Measurements from ENCODE around the gene APOBEC3B.
"Not testable (repeated sequence)": the region's sequence is repeated elsewhere in the genome, so short reads cannot be mapped to it uniquely, and the experiment has no call there.

Gene APOBEC3B

DNA sequence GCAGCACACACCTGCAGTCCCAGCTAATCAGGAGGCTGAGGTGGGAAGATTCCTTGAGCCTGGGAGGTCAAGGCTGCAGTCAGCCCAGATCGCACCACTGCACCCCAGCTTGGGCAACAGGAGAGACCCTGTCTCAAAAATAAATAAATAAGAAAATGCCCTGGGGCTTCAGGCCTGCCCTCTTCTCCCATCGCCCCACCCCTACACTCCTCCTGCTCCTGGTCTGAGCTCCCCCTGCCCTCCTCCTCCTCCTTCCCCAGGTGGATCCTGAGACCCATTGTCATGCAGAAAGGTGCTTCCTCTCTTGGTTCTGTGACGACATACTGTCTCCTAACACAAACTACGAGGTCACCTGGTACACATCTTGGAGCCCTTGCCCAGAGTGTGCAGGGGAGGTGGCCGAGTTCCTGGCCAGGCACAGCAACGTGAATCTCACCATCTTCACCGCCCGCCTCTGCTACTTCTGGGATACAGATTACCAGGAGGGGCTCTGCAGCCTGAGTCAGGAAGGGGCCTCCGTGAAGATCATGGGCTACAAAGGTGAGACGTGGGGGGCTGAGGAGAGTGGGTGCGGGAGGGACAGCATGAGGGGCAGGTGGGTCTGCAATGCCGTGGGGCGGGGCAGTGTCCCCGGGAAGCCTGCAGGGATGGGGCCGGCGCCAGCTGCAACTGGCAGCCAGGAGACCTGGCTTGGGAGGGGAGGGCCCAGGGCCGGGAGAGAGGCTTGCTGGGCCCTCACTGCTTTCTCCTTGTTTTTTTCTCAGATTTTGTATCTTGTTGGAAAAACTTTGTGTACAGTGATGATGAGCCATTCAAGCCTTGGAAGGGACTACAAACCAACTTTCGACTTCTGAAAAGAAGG, 49.5 kb downstream of the APOBEC3B start:
- H3K9ac ChIP-seq (ENCODE audit: low read depth, low read length); H3K36me3 ChIP-seq (ENCODE audit: control insufficient read depth, insufficient read depth, low read length); H3K4me1 ChIP-seq (ENCODE audit: control insufficient read depth, insufficient read depth, low read length); H3K9me3 ChIP-seq (ENCODE audit: control insufficient read depth, insufficient read depth, low read length); H3K27me3 ChIP-seq (ENCODE audit: control insufficient read depth, insufficient read depth, low read length): not testable (repeated sequence)
- H3K4me3 ChIP-seq (ENCODE audit: low read depth, low read length), result peak overlapping the region; percentile 37

DNA sequence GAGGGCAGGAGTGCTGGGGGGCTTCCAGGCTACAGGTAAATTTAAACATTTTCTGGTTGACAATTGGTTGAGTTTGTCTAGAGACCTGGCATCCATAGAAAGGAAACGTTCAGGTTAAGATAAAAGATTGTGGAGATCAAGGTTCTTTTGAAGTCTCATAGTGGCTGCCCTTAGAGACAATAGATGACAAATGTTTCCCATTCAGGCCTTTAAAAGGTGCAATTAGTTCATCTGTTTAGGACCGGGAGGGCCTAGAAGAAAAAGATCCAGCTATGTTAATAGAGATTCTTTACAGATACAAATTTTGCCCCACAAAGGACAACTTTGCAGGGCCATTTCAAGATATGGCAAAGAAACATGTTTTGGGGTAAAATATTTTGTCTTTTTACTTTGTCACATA, 54.9 kb downstream of the APOBEC3B start:
- peaks cover 11% of the 10 kb centered on the region for H3K4me1 ChIP-seq (ENCODE audit: control insufficient read depth, insufficient read depth, low read length)
- not testable (repeated sequence) for H3K9me3 ChIP-seq (ENCODE audit: control insufficient read depth, insufficient read depth, low read length); H3K4me3 ChIP-seq (ENCODE audit: low read depth, low read length); H3K9ac ChIP-seq (ENCODE audit: low read depth, low read length); H3K36me3 ChIP-seq (ENCODE audit: control insufficient read depth, insufficient read depth, low read length); H3K27me3 ChIP-seq (ENCODE audit: control insufficient read depth, insufficient read depth, low read length)

DNA sequence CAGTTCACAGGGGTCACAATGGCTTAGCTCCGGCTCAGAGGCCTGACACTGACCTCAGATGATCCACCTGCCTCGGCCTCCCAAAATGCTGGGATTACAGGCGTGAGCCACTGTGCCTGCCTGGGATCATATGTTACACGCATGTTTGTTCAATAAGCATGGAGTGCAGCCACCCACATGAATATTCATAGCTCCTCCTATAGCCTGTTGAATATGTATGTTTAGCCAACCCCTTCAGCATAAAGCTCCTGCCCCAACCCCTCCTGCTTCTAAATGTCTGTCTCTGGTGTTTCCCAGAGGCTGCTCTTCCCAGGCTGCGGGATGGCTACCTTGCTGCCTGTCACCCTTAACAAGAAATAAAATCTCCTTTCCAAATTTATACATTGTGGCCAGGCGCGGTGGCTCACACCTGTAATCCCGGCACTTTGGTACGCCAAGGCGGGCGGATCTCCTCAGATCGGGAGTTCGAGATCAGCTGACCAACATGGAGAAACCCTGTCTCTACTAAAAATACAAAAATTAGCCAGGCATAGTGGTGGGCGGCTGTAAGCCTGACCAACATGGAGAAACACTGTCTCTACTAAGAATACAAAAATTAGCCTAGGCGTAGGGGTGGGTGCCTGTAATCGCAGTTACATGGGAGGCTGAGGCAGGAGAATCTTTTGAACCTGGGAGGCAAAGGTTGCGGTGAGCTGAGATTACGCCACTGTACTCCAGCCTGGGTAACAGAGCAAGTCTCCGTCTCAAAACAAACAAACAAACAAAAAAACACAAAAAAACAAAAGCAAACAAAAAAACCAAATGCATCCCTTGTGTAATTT, 57.4 kb downstream of the APOBEC3B start:
- H3K9me3 ChIP-seq (ENCODE audit: control insufficient read depth, insufficient read depth, low read length), result no peaks in the 10 kb centered on the region
- H3K27me3 ChIP-seq (ENCODE audit: control insufficient read depth, insufficient read depth, low read length), result no peaks in the 10 kb centered on the region
- peaks cover 4% of the 10 kb centered on the region for H3K36me3 ChIP-seq (ENCODE audit: control insufficient read depth, insufficient read depth, low read length)
- H3K4me1 ChIP-seq (ENCODE audit: control insufficient read depth, insufficient read depth, low read length), result peaks cover 10% of the 10 kb centered on the region
- peak overlapping the region; percentile 37 for H3K4me3 ChIP-seq (ENCODE audit: low read depth, low read length)
- no peak overlapping the region for H3K9ac ChIP-seq (ENCODE audit: low read depth, low read length)

DNA sequence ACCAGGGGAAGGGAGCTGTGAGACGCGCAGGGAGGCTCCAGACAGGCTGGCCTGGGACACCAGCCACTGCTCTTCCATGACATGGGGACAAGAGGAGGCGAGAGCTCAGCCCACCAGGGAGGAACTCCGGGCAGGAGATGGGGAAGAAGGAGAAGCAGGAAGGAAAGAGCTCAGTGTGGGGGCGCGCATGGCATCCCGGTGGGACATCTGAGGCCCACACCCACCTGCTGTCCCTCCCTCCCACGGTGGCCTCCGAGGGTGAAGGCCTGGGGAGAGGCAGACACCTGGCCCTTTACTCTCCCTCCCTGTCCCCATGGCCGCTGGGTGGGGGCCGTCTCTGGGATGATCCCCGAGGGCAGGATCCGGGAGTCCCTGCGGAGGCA, 58.0 kb downstream of the APOBEC3B start:
- H3K4me1 ChIP-seq (ENCODE audit: control insufficient read depth, insufficient read depth, low read length), result peaks cover 10% of the 10 kb centered on the region
- not testable (repeated sequence) for H3K27me3 ChIP-seq (ENCODE audit: control insufficient read depth, insufficient read depth, low read length); H3K9me3 ChIP-seq (ENCODE audit: control insufficient read depth, insufficient read depth, low read length); H3K36me3 ChIP-seq (ENCODE audit: control insufficient read depth, insufficient read depth, low read length); H3K9ac ChIP-seq (ENCODE audit: low read depth, low read length)
- H3K4me3 ChIP-seq (ENCODE audit: low read depth, low read length), result peak overlapping the region; percentile 37

DNA sequence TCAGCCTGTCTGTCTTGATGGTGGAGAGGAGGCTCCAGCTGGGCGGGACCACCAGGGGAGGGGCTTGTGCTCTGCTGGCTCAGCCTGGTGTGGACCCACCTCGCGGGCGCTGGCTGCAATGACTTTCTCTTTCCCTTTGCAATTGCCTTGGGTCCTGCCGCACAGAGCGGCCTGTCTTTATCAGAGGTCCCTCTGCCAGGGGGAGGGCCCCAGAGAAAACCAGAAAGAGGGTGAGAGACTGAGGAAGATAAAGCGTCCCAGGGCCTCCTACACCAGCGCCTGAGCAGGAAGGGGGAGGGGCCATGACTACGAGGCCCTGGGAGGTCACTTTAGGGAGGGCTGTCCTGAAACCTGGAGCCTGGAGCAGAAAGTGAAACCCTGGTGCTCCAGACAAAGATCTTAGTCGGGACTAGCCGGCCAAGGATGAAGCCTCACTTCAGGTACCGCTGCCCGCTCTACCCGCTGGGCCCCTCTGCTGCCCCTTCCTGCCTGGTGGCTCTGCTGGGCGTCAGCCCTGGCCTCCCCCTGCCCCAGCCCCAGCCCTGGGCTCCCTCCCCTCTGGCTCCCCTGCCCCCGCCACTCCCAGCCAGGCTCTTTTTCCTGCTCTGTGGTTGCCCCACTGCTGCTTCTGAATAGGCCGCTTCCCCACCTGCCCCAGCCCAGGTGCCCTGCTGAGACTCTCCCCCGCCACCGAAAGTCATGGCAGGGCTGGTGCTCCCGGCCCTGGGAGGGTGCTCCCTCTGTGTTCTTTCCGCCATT, 58.6 kb downstream of the APOBEC3B start, which contains the start of gene APOBEC3F:
Gene APOBEC3F (plus strand): TSS at position 327 of the 759 bp plus-strand sequence. CDS start 97 bp downstream, at position 424.
- Histone ChIP-seq H3K4me1 (ENCODE audit: control insufficient read depth, insufficient read depth, low read length) (peaks cover 10% of the 10 kb centered on the region), H3K4me3 (ENCODE audit: low read depth, low read length) (peak within 1 kb of the TSS; percentile 52)
- H3K9ac ChIP-seq (ENCODE audit: low read depth, low read length); H3K36me3 ChIP-seq (ENCODE audit: control insufficient read depth, insufficient read depth, low read length); H3K27me3 ChIP-seq (ENCODE audit: control insufficient read depth, insufficient read depth, low read length); H3K9me3 ChIP-seq (ENCODE audit: control insufficient read depth, insufficient read depth, low read length): not testable (repeated sequence)

DNA sequence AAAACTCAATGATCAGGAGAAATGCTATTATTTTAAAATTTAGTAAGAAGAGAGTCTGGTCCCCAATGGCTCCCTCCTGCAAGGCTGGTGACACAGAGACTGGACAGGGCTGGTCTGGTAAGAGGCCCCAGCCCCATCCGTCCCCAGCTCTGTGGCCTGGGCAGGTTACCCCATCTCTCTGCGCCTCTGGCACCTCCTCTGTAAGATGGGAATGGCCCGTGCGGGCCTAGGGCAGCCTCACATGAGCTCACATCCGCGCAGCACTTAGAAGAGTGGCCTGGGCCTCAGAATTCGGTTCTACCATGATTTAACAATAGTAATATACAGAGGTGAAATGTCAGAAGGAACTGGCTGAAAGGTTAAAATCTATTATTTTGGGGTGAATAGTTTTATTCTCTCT, 59.8 kb downstream of the APOBEC3B start:
- H3K4me1 ChIP-seq (ENCODE audit: control insufficient read depth, insufficient read depth, low read length), result peaks cover 10% of the 10 kb centered on the region
- H3K9ac ChIP-seq (ENCODE audit: low read depth, low read length), result no peak overlapping the region
- peaks cover 9% of the 10 kb centered on the region for H3K36me3 ChIP-seq (ENCODE audit: control insufficient read depth, insufficient read depth, low read length)
- H3K27me3 ChIP-seq (ENCODE audit: control insufficient read depth, insufficient read depth, low read length), result no peaks in the 10 kb centered on the region
- H3K9me3 ChIP-seq (ENCODE audit: control insufficient read depth, insufficient read depth, low read length), result no peaks in the 10 kb centered on the region
- peak overlapping the region; percentile 52 for H3K4me3 ChIP-seq (ENCODE audit: low read depth, low read length)
